NCI-H2196 (cell line): ENCODE data around the gene YWHAB.

Experiments
- DNase-seq: peaks from one replicate; lab custom pipeline; 2025; ENCODE audit not compliant: unreplicated experiment; lab: John Stamatoyannopoulos, UW

Gene YWHAB

GRCh38 chr20:44911264-44911921, 25.9 kb downstream of the YWHAB start:
- peak; percentile 57 for DNase-seq

DNA sequence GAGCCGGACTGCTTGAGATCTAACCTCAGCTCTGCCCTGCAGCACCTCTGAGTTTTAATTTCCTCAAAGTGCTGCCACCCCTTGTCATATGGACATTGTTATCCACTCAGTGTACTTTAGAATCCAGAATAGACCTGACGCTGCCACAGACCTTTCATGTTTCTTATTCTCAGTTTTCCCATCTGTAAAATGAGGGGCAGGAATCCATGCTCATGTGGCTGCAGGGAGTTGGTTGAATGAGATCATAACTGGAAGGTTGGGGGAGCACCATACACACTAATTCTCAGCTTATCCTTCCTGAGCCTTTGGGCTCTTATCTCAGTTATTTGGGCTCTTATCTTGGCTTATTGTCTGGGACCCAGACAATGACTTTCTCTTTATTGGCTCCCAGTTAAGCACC, 26.7 kb downstream of the YWHAB start:
- no peak for DNase-seq

- no peak for DNase-seq
These were observed 29.4 kb downstream of the YWHAB start for GRCh38 chr20:44914924-44915323.

DNA sequence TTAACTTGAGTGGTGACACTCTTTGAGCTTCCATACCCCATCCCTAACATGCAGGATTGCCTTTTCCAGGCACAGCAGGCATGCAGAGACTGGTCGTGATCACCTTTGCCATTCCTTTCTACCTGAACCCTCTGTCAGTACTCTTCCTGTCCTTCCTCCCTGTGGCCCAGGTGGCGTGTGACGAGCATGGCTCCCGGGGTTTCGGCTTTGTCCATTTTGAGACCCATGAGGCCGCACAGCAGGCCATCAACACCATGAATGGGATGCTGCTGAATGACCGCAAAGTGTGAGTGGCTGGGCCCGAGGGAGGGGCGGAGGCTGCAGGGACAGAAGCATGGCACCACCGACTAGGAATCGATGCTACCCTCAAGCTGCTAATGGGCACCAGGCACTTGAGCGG, 31.1 kb downstream of the YWHAB start:
- no peak for DNase-seq

DNA sequence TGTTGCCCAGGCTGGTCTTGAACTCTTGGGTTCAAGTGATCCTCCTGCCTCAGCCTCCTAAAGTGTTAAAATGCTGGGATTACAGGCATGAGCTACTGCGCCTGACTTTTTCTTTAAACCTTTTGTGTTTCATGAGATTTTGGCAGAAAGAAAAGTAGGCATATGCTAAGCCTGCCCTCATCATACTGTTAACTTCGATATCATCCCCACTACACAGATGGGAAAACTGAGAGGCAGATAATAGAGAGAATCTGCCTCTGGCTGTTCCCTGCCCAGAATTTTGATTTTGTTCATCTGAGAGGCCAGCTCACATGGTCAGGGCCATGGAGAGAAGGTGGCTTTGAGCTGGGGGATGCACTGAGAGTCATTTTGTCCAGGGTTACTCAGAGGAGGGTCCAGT, 31.9 kb downstream of the YWHAB start:
- no peak for DNase-seq

DNA sequence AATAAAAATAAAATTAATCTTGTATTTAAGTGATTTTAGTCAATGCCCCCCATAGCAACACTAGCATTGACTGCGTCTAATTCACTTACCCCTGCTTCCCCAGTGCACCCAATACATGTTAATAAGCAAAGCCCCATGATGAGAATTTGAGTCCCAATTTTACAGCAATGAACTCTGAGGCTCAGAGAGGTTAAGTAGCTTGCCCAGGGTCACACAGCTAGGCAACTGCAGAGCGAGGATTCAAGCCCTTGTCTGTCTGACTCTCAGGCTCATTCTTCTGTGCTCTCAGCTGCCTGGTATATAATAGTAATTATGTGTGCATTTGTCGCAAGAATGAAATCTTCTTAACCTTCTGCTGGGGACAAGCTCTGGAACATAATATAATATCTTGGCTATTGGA, 32.8 kb downstream of the YWHAB start:
- no peak for DNase-seq

- no peak for DNase-seq
These were observed 33.3 kb downstream of the YWHAB start for GRCh38 chr20:44918761-44919160.

GRCh38 chr20:44921447-44921846, 35.9 kb downstream of the YWHAB start:
- DNase-seq, result no peak

- no peak for DNase-seq
These were observed 39.0 kb downstream of the YWHAB start for GRCh38 chr20:44924541-44924940.

GRCh38 chr20:44928595-44928994, 43.1 kb downstream of the YWHAB start:
- no peak for DNase-seq

GRCh38 chr20:44930517-44931168, 45.1 kb downstream of the YWHAB start:
- DNase-seq, result no peak

DNA sequence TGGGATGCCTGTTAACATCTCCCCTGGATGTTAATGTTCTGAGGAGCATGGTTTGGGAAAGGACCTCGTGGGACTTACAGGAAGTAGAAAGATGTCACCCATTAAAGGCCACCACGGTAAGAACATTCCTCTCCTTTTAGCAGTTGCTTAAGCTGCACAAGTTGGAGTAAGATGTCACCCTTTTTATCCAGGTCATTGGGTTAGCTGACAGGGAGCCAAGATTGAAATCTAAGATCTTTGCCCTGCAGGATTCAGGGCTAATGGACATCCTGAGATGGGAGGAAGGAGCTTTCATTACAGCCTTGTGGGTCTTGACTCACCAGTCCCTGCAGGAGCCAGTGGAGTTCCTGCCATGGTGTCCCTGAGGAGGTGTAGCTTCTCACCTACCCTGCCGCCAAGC, 46.4 kb downstream of the YWHAB start:
- no peak for DNase-seq

DNA sequence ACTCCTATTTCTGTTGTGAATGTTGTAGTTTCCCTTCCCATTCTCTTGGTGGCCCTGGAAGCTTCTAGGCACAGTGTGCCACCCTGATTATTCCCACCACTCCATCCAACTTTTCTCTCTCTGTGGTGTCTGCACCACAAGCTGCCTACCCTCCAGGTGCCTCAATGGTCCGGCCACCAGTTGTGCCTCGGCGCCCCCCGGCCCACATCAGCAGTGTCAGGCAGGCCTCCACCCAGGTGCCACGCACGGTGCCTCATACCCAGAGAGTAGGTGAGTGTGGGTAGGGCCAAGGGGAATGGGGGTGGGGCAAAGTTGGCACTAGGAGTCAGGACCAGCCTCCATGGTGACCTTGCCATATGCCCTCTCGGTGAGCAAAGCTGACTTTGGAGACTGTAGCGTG, 47.4 kb downstream of the YWHAB start:
- no peak for DNase-seq

- no peak for DNase-seq
These were observed 51.0 kb downstream of the YWHAB start for GRCh38 chr20:44936510-44936909.

DNA sequence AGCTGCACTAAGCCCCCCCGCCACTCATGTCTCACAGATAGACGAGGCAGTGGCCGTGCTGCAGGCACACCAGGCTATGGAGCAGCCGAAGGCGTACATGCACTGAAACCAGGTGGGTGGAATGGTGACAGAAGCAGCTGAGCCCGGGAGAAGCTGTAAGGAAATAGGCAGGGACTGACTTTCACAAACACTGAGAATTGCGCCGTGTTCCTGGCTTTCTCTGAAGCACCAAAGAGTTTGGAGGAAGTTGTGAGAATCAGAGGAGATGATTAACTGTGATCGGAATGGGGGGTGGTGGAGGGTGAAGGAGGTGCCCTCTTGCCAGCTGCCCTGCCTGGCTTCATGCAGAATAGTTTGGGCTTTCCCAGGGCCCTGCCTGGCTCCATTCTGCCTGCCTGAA, 53.1 kb downstream of the YWHAB start:
- no peak for DNase-seq

DNA sequence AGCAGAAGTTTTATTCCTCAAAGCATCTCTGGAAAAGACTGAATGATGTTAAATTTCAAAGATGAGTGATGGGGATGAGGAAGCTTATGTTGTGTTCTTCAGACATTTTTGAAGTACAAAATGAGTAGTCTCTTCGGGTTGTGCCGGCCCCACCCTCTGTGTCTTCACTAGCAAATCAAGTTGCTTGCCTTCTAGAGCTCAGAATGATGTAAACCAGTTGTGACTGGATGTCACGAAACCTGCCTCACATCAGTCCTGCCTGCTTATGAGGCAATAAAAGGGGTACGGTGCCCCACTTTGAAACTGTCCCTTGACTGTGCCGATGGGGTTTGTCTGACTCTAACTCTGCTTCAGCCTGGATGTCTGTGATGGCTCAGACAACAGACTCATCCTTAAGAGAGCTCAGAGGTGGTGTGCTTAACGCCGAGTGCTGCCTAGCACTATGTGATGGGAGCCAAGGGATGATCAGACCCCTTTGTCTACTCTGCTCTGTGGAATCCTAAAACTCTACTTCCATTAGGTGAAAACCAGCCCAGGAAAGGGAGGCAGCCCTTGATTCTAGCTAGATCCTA, 55.7 kb downstream of the YWHAB start:
- no peak for DNase-seq

DNA sequence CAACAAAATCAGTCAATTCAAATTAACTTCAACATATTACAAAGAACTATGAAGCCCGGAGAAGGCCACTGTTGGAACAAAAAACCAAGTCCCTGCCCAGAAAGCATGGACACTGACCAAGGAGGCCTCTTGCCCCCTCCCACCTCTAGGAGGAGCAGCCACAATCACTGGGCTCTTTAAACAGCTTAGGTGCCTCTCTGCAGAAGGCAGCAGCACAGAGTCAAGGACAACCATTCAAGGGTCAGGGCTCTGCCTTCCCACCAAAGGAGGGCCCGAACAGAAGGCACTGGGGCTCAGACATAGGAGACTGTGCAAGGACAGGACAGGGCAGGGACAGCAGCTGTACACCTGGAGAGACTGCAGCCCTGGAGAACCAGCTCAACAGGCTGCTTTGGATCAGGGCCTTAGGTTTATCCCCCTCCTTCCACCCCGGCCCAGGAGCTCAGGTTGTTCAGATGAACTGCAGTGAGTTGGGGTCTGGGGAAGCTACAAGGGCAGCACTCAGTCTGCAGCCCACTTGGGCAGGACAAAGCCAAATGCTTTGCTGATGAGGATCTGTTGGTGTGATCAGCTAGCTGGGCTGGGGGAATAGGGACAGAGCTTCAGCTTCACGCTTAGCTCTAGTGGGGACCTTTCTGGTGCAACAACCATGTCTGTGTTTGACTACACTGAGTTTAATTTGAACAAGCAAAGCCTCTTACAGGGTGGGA, 56.9 kb downstream of the YWHAB start:
- no peak for DNase-seq

DNA sequence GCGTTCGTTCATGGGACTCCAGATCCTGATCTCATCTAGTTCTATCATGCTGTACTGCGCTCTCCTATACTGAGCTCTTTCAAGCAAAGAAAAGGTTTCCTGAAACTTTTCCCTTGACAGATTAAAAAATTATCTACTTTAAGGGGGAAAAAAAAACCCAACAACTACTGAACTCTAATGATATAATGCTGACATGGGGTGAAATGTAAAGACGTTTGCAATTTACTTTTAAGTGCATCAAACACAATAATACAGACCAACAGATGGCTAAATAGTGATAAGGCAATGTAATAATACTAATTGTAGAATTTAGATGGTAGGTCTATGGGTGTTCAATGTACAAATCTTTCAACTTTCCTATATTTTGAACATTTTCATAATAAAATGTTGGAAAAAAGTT, 58.3 kb downstream of the YWHAB start:
- DNase-seq, result no peak

DNA sequence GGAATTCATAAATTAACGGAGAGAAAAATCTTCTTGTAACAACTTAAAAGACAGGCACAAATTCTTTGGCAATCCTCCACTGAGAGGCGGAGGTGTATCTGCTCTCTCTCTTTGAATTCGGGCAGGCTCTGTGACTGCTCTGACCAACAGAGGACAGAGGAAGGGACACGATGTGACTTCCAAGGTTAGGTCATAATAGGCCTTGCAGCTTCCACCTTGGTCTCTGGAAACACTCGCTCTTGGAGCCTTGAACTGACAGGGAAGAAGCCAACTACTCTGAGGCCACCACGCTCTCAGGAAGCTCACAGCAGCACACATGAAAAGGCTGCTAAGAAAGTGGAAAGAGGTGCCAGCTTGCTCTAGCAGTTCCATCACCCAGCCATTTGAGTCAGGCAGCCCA, 59.8 kb downstream of the YWHAB start:
- DNase-seq, result no peak

GRCh38 chr20:44946271-44946852, 60.9 kb downstream of the YWHAB start:
- DNase-seq, result no peak

GRCh38 chr20:44948107-44948506, 62.6 kb downstream of the YWHAB start:
- DNase-seq, result no peak

GRCh38 chr20:44948513-44948912, 63.0 kb downstream of the YWHAB start:
- no peak for DNase-seq
